WTC11 (cell line): ENCODE results near the gene TPM2. TPM values are rescaled to one million over a fixed set of nuclear protein-coding genes. Genes with fewer than 3 reads are reported as not detected.

Experiments
- ARID4B ChIP-seq: sonication (generic); formaldehyde crosslinking; IDR thresholded peaks from 2 replicates; pipeline ENCODE4 v1.8.0; 2023; ENCODE audit warnings: missing genetic modification reagents, mild to moderate bottlenecking, borderline replicate concordance
- ATF1 ChIP-seq: sonication (generic); formaldehyde crosslinking; IDR thresholded peaks from 2 replicates; pipeline ENCODE4 v1.8.1; 2023; ENCODE audit warnings: mild to moderate bottlenecking, moderate library complexity, missing genetic modification reagents
- CREM ChIP-seq: sonication (generic); formaldehyde crosslinking; IDR thresholded peaks from 2 replicates; pipeline ENCODE4 v1.8.1; 2022; ENCODE audit warnings: mild to moderate bottlenecking, missing genetic modification reagents, moderate library complexity
- E2F4 ChIP-seq: sonication (generic); formaldehyde crosslinking; IDR thresholded peaks from 2 replicates; pipeline ENCODE4 v1.8.1; 2022; ENCODE audit warnings: low read depth, mild to moderate bottlenecking, moderate library complexity, missing genetic modification reagents, borderline replicate concordance
- FOXP4 ChIP-seq: sonication (generic); formaldehyde crosslinking; IDR thresholded peaks from 2 replicates; pipeline ENCODE4 v1.8.0; 2022; ENCODE audit warnings: mild to moderate bottlenecking, missing genetic modification reagents
- JAZF1 ChIP-seq: fragments of 250-450 bp; sonication (Bioruptor Pico); IDR thresholded peaks from 2 replicates; pipeline ENCODE4 v1.9.0; 2021; ENCODE audit warnings: moderate library complexity, mild to moderate bottlenecking, inconsistent platforms
- JUN ChIP-seq: sonication (generic); formaldehyde crosslinking; IDR thresholded peaks from 2 replicates; pipeline ENCODE4 v1.8.0; 2023; ENCODE audit warnings: mild to moderate bottlenecking, missing genetic modification reagents
- NFE2L1 ChIP-seq: sonication (generic); formaldehyde crosslinking; IDR thresholded peaks from 2 replicates; pipeline ENCODE4 v1.8.1; 2023; ENCODE audit warnings: missing genetic modification reagents
- NFYB ChIP-seq: sonication (generic); formaldehyde crosslinking; conservative IDR thresholded peaks from 2 replicates; pipeline ENCODE4 v1.8.0; 2022; ENCODE audit warnings: low read depth, missing genetic modification reagents
- NR2C2 ChIP-seq: sonication (generic); formaldehyde crosslinking; IDR thresholded peaks from 2 replicates; pipeline ENCODE4 v1.8.0; 2022; ENCODE audit warnings: mild to moderate bottlenecking, missing genetic modification reagents
- RELA ChIP-seq: sonication (generic); formaldehyde crosslinking; IDR thresholded peaks from 2 replicates; pipeline ENCODE4 v1.8.1; 2022; ENCODE audit warnings: missing genetic modification reagents, mild to moderate bottlenecking, borderline replicate concordance
- SMAD3 ChIP-seq: sonication (generic); formaldehyde crosslinking; IDR thresholded peaks from 2 replicates; pipeline ENCODE4 v1.8.0; 2022; ENCODE audit warnings: missing genetic modification reagents, mild to moderate bottlenecking, borderline replicate concordance
- SMAD4 ChIP-seq: sonication (generic); formaldehyde crosslinking; IDR thresholded peaks from 2 replicates; pipeline ENCODE4 v1.8.0; 2022; ENCODE audit warnings: mild to moderate bottlenecking, missing genetic modification reagents
- TEAD1 ChIP-seq: sonication (generic); formaldehyde crosslinking; IDR thresholded peaks from 2 replicates; pipeline ENCODE4 v1.8.0; 2022; ENCODE audit warnings: mild to moderate bottlenecking, missing genetic modification reagents
- USF2 ChIP-seq: sonication (generic); formaldehyde crosslinking; IDR thresholded peaks from 2 replicates; pipeline ENCODE4 v1.8.1; 2023; ENCODE audit warnings: mild to moderate bottlenecking, missing genetic modification reagents, moderate library complexity
- ZNF263 ChIP-seq: sonication (generic); formaldehyde crosslinking; IDR thresholded peaks from 2 replicates; pipeline ENCODE4 v1.8.1; 2022; ENCODE audit warnings: low read depth, mild to moderate bottlenecking, moderate library complexity, missing genetic modification reagents
- ZNF281 ChIP-seq: sonication (generic); formaldehyde crosslinking; IDR thresholded peaks from 2 replicates; pipeline ENCODE4 v1.8.0; 2023; ENCODE audit warnings: mild to moderate bottlenecking, missing genetic modification reagents
- total RNA-seq: library from RNA; stranded (reverse); gene quantifications from 3 replicates; pipeline ENCODE4 v1.2.3, GENCODE V29; 2021

Gene TPM2
- total RNA-seq, 1 experiment from 2014 or later = 146 TPM

- TF ChIP-seq TEAD1 (CRISPR knock-in tag) = peak; percentile 56; the same call in 1 of the 2 replicates
- TF ChIP-seq FOXP4 (CRISPR knock-in tag) = peak; percentile 59; the same call in 1 of the 2 replicates
- 0 out of 2 replicates have a peak, but pooled peaks have one; percentile 7 for TF ChIP-seq USF2 (CRISPR knock-in tag)
- peak; percentile 87; the same call in 1 of the 2 replicates for TF ChIP-seq ZNF281 (CRISPR knock-in tag)
- no peak for TF ChIP-seq JAZF1 (CRISPR knock-in tag)
- TF ChIP-seq SMAD3 = peak; percentile 19; the same call in 1 of the 2 replicates
- peak; percentile 89; the same call in 1 of the 2 replicates for TF ChIP-seq NFE2L1 (CRISPR knock-in tag)
- 0 out of 2 replicates have a peak, but pooled peaks have one; percentile 17 for TF ChIP-seq ZNF263 (CRISPR knock-in tag)
- TF ChIP-seq NFYB (CRISPR knock-in tag) = peak; percentile 39; the same call in 1 of the 2 replicates
- peak; percentile 87; the same call in 1 of the 2 replicates for TF ChIP-seq RELA (CRISPR knock-in tag)
- TF ChIP-seq ARID4B (CRISPR knock-in tag) = 0 out of 2 replicates have a peak, but pooled peaks have one; percentile 39
- peak; percentile 54; the same call in 1 of the 2 replicates for TF ChIP-seq ATF1 (CRISPR knock-in tag)
- TF ChIP-seq E2F4 (CRISPR knock-in tag) = no peak
- peak; percentile 61; the same call in 1 of the 2 replicates for TF ChIP-seq NR2C2 (CRISPR knock-in tag)
- TF ChIP-seq JUN (CRISPR knock-in tag) = peak; percentile 65; the same call in 1 of the 2 replicates
- TF ChIP-seq CREM (CRISPR knock-in tag) = no peak
- peak; percentile 85 for TF ChIP-seq SMAD4 (CRISPR knock-in tag)
These were observed 13.9 kb downstream of the TPM2 start (continued) for GRCh38 chr9:35675732-35676392.
